ENCODE results near the gene MASP2. TPM values are rescaled to one million over a fixed set of nuclear protein-coding genes. Genes with fewer than 3 reads are reported as not detected.

Gene MASP2
- total and polyA plus RNA-seq, 2 donors (not counting 1 experiment from before 2014, with no cell fraction given), result 0.06 TPM; not detected in 1

DNA sequence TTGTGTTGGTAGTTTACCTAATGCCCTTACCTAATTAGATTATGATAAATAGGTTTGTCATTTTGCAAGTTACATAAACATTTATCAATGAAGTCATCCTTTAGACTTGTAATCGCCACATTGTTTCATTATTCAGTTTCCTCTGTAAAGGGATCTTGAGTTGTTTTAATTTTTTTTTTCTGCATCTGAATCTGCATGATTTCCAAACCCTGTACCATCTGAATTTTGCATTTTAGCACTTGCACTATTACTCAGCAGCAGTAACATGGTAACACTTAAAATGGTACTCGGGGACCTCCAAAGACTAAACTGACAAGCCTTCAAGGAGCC is 22.2 kb downstream of the MASP2 start:
- no peaks in the 10 kb centered on the region for H3K27me3 Mint-ChIP-seq
- H3K27me3 ChIP-seq (replicated peaks in 1 of 4; ENCODE audit: control extremely low read depth in 1 of 4, control insufficient read depth in 3 of 4, insufficient read depth in 4 of 4, low read length in 3 of 4), result no peaks in the 10 kb centered on the region
- no peaks in the 10 kb centered on the region for H3K9me3 ChIP-seq (ENCODE audit: control extremely low read depth in 1 of 3, control insufficient read depth in 2 of 3, insufficient read depth in 1 of 3, low read length in 2 of 3)
- no peak for ATAC-seq (ENCODE audit: low read depth)
- intact Hi-C loops (cut with micrococcal nuclease), result no loop called here
- H3K36me3 ChIP-seq (replicated peaks in 1 of 2; ENCODE audit: control extremely low read depth in 1 of 2, control insufficient read depth in 1 of 2, extremely low read depth in 1 of 2, insufficient read depth in 2 of 2, low read length in 1 of 2), result peaks cover 14 to 59% of the 10 kb centered on the region in 2 experiments
- H3K27ac Mint-ChIP-seq, result no peak overlapping the region
- H4K20me1 ChIP-seq (ENCODE audit: control insufficient read depth, insufficient read depth, low read length, poor library complexity, severe bottlenecking), result peaks cover 24% of the 10 kb centered on the region
- no peak overlapping the region for H3K4me3 ChIP-seq (ENCODE audit: control extremely low read depth in 1 of 5, extremely low read depth in 1 of 5, insufficient read depth in 1 of 5, low read depth in 2 of 5, low read length in 4 of 5)
- H3K4me1 ChIP-seq (ENCODE audit: control insufficient read depth in 2 of 2, insufficient read depth in 2 of 2, low read length in 2 of 2), result no peaks in the 10 kb centered on the region
- H3K79me2 ChIP-seq (ENCODE audit: control insufficient read depth, insufficient read depth, low read length), result no peaks in the 10 kb centered on the region
- no peak overlapping the region for H3K4me3 Mint-ChIP-seq
- no peaks in the 10 kb centered on the region for H3K9me3 Mint-ChIP-seq (ENCODE audit: insufficient read depth)
- no peak for DNase-seq
- ChIA-PET POLR2A (no interaction called here), CTCF (interaction anchor here (1.1 to 1.8 kb wide), 2 partner anchors 13 kb away, joined by 3 to 6 read pairs; partner anchors contain the start of gene TARDBP)
- WGBS (ENCODE audit: insufficient coverage), result no CpG with 5 or more reads among the region's 2 CpGs
- no peak overlapping the region for H3K9ac ChIP-seq (ENCODE audit: low read length)
- H3K4me1 Mint-ChIP-seq, result peaks cover 15% of the 10 kb centered on the region
- H2AFZ ChIP-seq (ENCODE audit: insufficient read depth, low read depth, low read length, poor library complexity, severe bottlenecking), result no peak overlapping the region
- TF ChIP-seq EZH2 (IDR thresholded peaks at IDR 0.05; ENCODE audit: borderline replicate concordance, insufficient read depth, low read depth, low read length, poor library complexity, severe bottlenecking), result no peak
- TF ChIP-seq, protein P1, sequence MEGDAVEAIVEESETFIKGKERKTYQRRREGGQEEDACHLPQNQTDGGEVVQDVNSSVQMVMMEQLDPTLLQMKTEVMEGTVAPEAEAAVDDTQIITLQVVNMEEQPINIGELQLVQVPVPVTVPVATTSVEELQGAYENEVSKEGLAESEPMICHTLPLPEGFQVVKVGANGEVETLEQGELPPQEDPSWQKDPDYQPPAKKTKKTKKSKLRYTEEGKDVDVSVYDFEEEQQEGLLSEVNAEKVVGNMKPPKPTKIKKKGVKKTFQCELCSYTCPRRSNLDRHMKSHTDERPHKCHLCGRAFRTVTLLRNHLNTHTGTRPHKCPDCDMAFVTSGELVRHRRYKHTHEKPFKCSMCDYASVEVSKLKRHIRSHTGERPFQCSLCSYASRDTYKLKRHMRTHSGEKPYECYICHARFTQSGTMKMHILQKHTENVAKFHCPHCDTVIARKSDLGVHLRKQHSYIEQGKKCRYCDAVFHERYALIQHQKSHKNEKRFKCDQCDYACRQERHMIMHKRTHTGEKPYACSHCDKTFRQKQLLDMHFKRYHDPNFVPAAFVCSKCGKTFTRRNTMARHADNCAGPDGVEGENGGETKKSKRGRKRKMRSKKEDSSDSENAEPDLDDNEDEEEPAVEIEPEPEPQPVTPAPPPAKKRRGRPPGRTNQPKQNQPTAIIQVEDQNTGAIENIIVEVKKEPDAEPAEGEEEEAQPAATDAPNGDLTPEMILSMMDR (IDR thresholded peaks at IDR 0.05), result no peak
- no peak overlapping the region for H3K4me2 ChIP-seq (replicated peaks; ENCODE audit: low read depth, low read length, poor library complexity, severe bottlenecking)
- no peak overlapping the region for H3K27ac ChIP-seq (ENCODE audit: low read length in 2 of 2)

- H3K79me2 ChIP-seq (ENCODE audit: control insufficient read depth, insufficient read depth, low read length), result peaks cover 2% of the 10 kb centered on the region
- H3K9me3 ChIP-seq (ENCODE audit: control extremely low read depth in 1 of 3, control insufficient read depth in 2 of 3, insufficient read depth in 1 of 3, low read length in 2 of 3), result no peaks in the 10 kb centered on the region
- peaks cover 15% of the 10 kb centered on the region for H3K4me1 Mint-ChIP-seq
- H3K27ac Mint-ChIP-seq, result no peak overlapping the region
- ATAC-seq (ENCODE audit: low read depth), result no peak
- intact Hi-C loops (cut with micrococcal nuclease), result no loop called here
- H3K27me3 ChIP-seq (replicated peaks in 1 of 4; ENCODE audit: control extremely low read depth in 1 of 4, control insufficient read depth in 3 of 4, insufficient read depth in 4 of 4, low read length in 3 of 4), result no peaks in the 10 kb centered on the region
- ChIA-PET POLR2A (no interaction called here), CTCF (interaction anchor here (0.6 to 1.8 kb wide), 3 partner anchors 12 to 40 kb away, joined by 3 to 6 read pairs (median 4); partner anchors contain the start of gene TARDBP)
- H3K9me3 Mint-ChIP-seq (ENCODE audit: insufficient read depth), result no peaks in the 10 kb centered on the region
- WGBS (ENCODE audit: insufficient coverage), result 89% methylated on average over 2 of the region's 3 CpGs
- no peaks in the 10 kb centered on the region for H3K27me3 Mint-ChIP-seq
- no peak overlapping the region for H3K9ac ChIP-seq (ENCODE audit: low read length)
- no peak overlapping the region for H3K4me2 ChIP-seq (replicated peaks; ENCODE audit: low read depth, low read length, poor library complexity, severe bottlenecking)
- H3K27ac ChIP-seq (ENCODE audit: low read length in 2 of 2), result no peak overlapping the region
- no peaks in the 10 kb centered on the region for H3K4me1 ChIP-seq (ENCODE audit: control insufficient read depth in 2 of 2, insufficient read depth in 2 of 2, low read length in 2 of 2)
- no peak overlapping the region for H2AFZ ChIP-seq (ENCODE audit: insufficient read depth, low read depth, low read length, poor library complexity, severe bottlenecking)
- H3K4me3 Mint-ChIP-seq, result no peak overlapping the region
- H3K36me3 ChIP-seq (replicated peaks in 1 of 2; ENCODE audit: control extremely low read depth in 1 of 2, control insufficient read depth in 1 of 2, extremely low read depth in 1 of 2, insufficient read depth in 2 of 2, low read length in 1 of 2), result peaks cover 14 to 62% of the 10 kb centered on the region in 2 experiments
- peaks cover 30% of the 10 kb centered on the region for H4K20me1 ChIP-seq (ENCODE audit: control insufficient read depth, insufficient read depth, low read length, poor library complexity, severe bottlenecking)
- no peak for TF ChIP-seq EZH2 (IDR thresholded peaks at IDR 0.05; ENCODE audit: borderline replicate concordance, insufficient read depth, low read depth, low read length, poor library complexity, severe bottlenecking)
- TF ChIP-seq, protein P1 (IDR thresholded peaks at IDR 0.05), result no peak
- no peak overlapping the region for H3K4me3 ChIP-seq (ENCODE audit: control extremely low read depth in 1 of 5, extremely low read depth in 1 of 5, insufficient read depth in 1 of 5, low read depth in 2 of 5, low read length in 4 of 5)
- DNase-seq, result no peak
These were observed 22.7 kb downstream of the MASP2 start for GRCh38 chr1:11024154-11024873.
